ENCODE results near the gene TRMT61B. TPM values are rescaled to one million over a fixed set of nuclear protein-coding genes. Genes with fewer than 3 reads are reported as not detected.

The TRMT61B gene
- total RNA-seq, 1 donor from 2014 or later, result 14.8 TPM

Other genes starting within 250 kb of the TRMT61B start
- 180 and 186 TPM in 2 replicates for gene PPP1CB, start 118.5 kb downstream of the TRMT61B start, total RNA-seq
- gene SPDYA, start 59.5 kb downstream of the TRMT61B start, total RNA-seq, result 1.3 and 2.0 TPM in 2 replicates
- gene WDR43, start 24.4 kb upstream of the TRMT61B start, total RNA-seq, result 79.1 and 91.0 TPM in 2 replicates
- gene TOGARAM2, start 111.0 kb upstream of the TRMT61B start, total RNA-seq, result 5.9 and 6.3 TPM in 2 replicates
- not detected in 2 replicates for gene PCARE, start 204.2 kb upstream of the TRMT61B start, total RNA-seq
- 27.8 and 28.2 TPM in 2 replicates for gene CLIP4, start 245.1 kb upstream of the TRMT61B start, total RNA-seq